OCI-M1 (cell line): ENCODE data around the gene INPP1.
"Not testable (repeated sequence)": the region's sequence is repeated elsewhere in the genome, so short reads cannot be mapped to it uniquely, and the experiment has no call there.

Source experiments
- DNase-seq: peaks from one replicate; lab custom pipeline; 2025; lab: John Stamatoyannopoulos, UW

The INPP1 gene

DNA sequence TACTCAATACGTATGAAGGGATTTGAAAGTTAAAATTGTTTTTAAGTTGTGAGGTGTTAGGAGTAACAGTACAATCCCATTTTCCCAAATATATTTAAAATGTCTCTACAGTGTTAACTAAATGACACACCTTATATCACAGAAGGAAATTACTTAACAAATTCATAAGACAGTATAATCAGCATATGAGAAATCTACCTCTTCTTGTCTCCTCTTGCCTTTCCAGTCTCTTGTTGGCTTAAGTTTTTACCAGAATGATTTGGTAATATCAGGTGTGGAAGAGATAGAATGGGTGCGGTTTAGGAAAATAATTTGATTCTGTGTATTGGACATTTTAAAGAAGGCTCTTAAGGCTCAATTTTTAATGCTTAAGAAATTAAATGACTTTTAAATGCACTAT, 9.5 kb upstream of the INPP1 start:
- DNase-seq, result no peak

DNA sequence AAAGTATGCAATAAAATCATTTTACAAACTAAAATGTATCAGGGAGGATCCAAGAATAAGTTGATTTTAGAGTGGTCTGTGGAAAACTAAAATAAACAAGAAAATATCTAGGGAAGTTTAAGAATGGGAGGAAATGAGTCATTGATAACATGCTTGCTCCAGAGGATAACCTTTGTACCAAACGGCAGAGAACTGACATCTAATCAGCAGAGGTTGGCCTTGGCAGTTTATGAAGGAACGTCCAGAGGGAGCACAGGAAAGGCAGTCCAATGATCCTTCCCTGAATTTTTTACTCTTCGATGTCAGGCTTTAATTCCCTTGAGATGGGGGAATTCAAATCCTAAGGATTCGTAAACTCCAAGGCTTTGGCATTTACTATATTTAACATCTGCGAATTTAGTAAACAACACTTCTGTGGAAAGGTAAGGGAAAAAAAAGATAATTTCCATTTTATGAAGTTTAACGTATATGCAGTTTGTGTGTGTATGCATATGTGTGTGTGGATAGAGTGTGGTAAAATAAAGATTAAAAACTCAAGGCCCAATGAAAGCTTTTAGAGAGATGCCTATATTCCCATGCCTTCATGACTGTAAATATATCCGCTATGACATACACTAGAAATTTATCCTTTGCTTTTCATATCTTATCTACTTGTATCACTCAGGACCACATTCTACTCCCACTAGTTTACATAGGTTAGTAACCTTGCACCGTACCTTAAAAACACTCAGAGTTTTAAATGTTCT, 8.7 kb upstream of the INPP1 start:
- DNase-seq, result peak; percentile 25

DNA sequence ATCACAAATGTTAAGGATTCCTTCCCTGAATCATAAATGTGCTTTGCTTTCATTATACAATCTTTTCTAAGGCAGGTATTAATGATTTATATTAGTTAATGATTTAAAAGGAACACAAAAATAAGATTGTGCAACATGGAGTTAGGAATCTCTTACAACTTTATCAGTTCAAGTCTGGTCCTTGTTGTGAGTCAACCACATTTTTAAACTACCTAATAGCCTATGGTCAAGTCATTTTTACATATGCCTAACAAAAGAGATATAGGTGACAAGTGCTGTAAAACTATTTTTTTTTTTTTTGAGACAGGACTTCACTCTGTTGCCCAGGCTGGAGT, 8.2 kb upstream of the INPP1 start:
- DNase-seq, result no peak

- DNase-seq, result not testable (repeated sequence)
Measured at GRCh38 chr2:190335584-190335983, 7.8 kb upstream of the INPP1 start.

DNA sequence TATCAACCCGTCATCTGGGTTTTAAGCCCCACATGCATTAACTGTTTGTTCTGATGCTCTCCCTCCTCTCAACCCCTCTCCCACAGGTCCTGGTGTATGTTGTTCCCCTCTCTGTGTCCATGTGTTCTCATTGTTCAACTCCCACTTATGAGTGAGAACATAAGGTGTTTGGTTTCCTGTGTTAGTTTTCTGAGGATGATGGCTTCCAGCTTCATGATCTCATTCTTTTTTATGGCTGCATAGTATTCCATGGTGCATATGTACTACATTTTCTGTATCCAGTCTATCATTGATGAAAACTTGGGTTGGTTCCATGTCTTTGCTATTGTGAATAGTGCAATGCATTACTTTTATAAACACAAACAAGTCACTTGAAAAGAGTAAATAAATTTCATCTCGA, 7.0 kb upstream of the INPP1 start:
- DNase-seq, result no peak

- DNase-seq, result no peak
Measured at GRCh38 chr2:190338453-190338852, 4.9 kb upstream of the INPP1 start.

GRCh38 chr2:190339394-190339793, 4.0 kb upstream of the INPP1 start:
- DNase-seq, result no peak

DNA sequence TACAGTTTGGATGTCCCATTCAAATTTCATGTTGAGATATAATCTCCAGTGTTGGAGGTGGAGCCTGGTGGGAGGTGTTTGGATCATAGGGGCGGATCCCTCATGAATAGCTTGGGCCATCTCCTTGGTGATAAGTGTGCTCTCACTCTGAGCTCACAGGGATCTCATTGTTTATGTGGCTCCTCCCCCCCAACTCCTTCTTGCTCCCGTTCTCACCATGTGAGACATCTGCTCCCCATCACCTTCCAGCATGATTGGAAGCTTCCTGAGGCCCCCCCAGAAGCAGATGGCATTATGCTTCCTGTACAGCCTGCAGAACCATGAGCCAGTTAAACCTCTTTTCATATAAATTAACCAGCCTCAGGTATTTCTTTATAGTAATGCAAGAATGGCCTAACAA, 3.0 kb upstream of the INPP1 start:
- DNase-seq, result peak; percentile 41

DNA sequence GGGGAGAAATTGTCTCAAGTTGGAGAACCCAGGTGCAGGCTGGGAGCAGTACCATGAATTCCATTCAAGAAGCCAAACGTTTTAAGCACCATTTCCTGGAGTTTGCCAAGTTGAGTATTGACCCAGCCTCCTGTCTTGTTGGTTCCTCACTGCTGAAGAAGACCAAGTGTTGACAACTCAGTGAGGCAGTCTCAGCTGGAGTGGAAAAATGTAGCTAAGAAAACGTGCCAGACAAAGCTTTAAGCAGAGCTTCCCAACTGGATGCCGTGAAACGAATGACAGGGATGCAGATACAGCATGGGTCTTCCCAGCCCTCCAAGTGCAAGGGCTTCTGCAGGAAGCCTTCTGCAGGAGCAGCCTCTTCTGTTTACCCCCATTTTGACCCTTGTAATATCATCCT, 778 bp upstream of the INPP1 start:
- DNase-seq, result no peak

DNA sequence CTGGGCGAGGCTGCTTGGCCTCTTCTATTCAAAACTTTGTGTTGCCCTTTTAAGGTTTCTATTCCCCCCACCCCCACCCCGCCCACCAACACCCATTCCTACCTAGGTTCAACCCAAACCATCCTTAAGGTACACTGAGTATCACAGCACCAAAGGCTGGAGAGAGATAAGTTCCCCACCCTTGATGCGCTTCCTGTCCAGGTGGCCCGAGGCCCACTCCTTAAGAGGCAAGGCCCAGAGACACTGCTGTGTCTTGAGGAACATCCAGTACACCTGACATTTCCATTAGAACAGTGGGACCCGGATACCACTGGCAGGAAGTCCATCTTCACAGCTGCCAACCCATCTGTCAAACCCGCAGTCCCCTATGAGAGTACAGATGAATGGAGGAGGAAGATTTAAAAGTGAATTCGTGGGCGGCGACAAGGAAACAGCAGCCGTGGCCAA, 277 bp upstream of the INPP1 start:
- no peak for DNase-seq

DNA sequence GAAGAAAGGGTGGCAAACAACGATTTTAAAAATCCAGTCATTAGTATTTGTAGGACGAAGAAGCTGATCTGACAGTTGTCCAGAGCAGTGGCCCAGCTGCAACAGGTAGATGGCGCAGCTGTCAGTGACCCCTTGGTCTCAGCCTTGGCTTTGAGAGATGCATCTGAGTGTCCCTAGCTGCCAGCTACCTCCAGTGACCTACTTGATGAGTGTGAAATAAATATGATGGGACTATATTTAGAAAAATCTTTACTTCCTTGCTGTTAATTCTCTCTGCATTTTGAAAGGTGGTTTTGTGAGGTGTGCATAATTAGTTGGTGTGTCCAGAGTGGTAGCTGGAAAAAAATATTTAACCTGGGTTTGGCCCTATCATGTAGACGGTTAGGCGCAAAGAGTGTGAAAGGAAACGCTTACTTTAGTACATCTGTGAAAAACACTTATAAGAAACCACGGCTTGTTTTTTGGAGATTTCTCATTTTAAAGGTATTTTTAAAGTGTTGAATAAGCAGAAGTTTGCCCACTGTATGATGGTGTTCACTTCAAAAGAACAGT, 963 bp downstream of the INPP1 start:
- peak; percentile 77 for DNase-seq

DNA sequence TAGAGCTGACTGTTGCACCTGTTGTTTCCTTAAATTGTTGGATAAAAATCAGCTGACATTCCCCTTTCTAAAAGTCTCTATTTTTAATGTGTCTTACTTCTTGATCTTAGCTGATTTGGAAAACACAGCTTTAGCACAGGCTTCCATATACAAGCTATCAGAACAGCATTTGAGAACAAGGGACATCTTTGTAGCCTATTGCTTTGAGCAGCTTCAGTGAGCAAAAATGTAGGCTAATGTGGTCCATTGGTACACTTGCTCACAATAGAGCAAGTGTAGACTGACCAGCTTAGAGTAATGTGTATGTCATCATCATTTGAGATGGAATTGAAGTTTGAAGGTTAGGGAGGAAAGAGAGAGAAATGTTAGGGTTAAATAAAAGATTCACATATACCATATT, 7.0 kb downstream of the INPP1 start:
- no peak for DNase-seq

- DNase-seq, result no peak
Measured at GRCh38 chr2:190351955-190352354, 8.6 kb downstream of the INPP1 start.

- DNase-seq, result peak; percentile 85
Measured at GRCh38 chr2:190352668-190353536, 9.5 kb downstream of the INPP1 start.

GRCh38 chr2:190353537-190353899, 10.1 kb downstream of the INPP1 start:
- DNase-seq, result no peak

DNA sequence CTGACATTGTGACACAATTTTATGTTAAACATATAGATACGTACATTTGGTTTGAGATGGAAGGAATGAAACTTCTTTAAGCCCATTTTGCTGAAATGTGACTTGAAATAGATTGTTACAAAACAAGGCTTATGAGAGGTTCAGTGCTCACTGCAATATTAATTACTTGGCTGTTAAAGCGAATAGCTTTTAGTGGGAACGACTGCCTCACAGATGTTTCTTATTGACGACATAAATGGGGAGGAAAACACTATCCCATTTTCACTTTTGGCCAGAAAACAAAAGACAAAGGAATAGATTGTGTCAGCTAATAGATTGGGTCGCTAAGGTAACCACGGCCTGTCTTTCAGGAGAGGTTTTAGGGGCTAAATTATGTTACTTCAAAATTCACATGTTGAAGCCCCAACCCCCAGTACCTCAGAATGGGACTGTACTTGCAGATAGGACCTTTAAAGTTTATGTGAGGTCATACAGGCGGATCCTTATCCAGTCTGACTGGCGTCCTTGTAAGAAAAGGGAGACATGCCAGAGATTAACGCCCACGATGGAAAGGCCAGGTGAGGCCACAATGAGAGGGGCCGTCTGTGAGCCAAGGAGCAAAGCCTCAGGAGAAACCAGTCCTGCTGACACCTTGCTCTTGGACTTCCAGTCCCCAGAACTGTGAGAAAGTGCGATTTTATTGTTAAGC, 10.8 kb downstream of the INPP1 start:
- peak; percentile 35 for DNase-seq

DNA sequence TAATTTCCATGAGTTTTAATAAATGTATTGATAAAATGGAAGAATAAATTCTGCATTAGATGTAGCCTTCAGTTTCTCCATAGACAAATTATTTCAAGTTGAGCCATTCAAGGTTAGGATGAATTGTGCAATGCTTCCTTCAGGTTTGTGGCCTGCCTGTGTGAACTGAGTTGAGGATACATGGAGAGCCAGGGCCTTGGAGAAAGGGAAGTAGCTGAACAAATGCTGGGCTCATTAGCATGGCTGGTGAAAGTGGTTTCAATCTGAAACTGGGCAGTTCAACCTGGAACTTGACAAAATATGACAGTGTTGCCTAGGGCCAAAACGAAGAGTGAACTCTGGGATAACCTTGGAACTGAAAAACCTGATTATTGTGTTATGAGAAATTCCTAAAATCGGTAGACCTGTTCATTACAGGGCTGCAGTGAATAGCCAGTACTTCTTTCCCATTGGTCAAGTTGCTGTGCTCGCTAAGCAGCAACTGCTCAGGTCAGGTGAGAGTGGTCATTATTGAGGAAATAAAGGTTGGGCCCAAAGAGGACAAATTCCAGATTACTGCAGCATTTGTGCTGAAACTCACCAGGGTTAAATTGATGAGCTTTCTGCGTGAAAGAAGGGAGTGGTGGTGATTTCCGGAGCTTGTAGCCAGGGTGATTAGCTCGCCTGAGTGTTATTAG, 12.7 kb downstream of the INPP1 start:
- peak; percentile 57 for DNase-seq

DNA sequence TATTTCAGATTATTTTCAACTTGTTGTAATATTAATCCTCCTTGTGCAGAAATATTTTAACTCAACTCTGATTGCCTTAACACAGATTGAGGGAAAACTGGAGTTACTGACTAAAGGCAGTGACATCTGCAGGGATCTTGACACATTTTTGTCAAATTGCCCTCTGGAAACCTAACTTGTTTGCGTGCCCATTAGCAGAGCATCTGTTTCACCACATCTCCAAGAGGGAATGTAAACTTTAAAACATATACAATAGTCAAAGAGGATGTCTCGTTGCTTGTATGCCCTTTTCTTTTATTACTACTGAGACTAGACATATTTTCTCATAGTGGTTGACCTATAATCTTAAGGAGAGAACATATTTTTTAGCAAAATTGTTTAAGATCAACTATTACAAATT, 14.2 kb downstream of the INPP1 start:
- DNase-seq, result no peak

- not testable (repeated sequence) for DNase-seq
Measured at GRCh38 chr2:190358655-190359448, 15.5 kb downstream of the INPP1 start.

GRCh38 chr2:190360561-190360960, 17.2 kb downstream of the INPP1 start:
- no peak for DNase-seq

- DNase-seq, result no peak
Measured at GRCh38 chr2:190360965-190361364, 17.6 kb downstream of the INPP1 start.
